Mucosa of stomach (tissue), 1 donor: ENCODE data around the gene OTOG.

Source experiments
- H3K27me3 ChIP-seq: one replicate; pipeline ENCODE4 v1.7.0; 2013; ENCODE audit warnings: mild to moderate bottlenecking, low read length; ENCODE audit not compliant: control insufficient read depth, insufficient read depth
- H3K36me3 ChIP-seq: one replicate; pipeline ENCODE4 v1.7.0; 2013; ENCODE audit warnings: low read length; ENCODE audit not compliant: control insufficient read depth, insufficient read depth
- H3K4me1 ChIP-seq: one replicate; pipeline ENCODE4 v1.7.0; 2013; ENCODE audit warnings: mild to moderate bottlenecking, low read length; ENCODE audit not compliant: control insufficient read depth, insufficient read depth
- H3K4me3 ChIP-seq: one replicate; pipeline ENCODE4 v1.7.0; 2013; ENCODE audit warnings: low read length
- H3K9ac ChIP-seq: one replicate; pipeline ENCODE4 v1.7.0; 2013; ENCODE audit warnings: mild to moderate bottlenecking, low read length, moderate library complexity
- H3K9me3 ChIP-seq: one replicate; pipeline ENCODE4 v1.7.0; 2013; ENCODE audit warnings: mild to moderate bottlenecking, low read length, moderate library complexity; ENCODE audit not compliant: control insufficient read depth
- donor health status: Pancreatic carcinoma.

The OTOG gene

GRCh38 chr11:17521106-17521900 lies 25.8 kb upstream of the OTOG start:
- Histone ChIP-seq H3K4me3 (no peak overlapping the region), H3K27me3 (no peaks in the 10 kb centered on the region), H3K9me3 (no peaks in the 10 kb centered on the region), H3K9ac (no peak overlapping the region), H3K4me1 (no peaks in the 10 kb centered on the region), H3K36me3 (peaks cover 22% of the 10 kb centered on the region)

- H3K27me3 ChIP-seq = no peaks in the 10 kb centered on the region
- no peaks in the 10 kb centered on the region for H3K9me3 ChIP-seq
- peaks cover 12% of the 10 kb centered on the region for H3K36me3 ChIP-seq
- no peak overlapping the region for H3K9ac ChIP-seq
- H3K4me1 ChIP-seq = no peaks in the 10 kb centered on the region
- H3K4me3 ChIP-seq = no peak overlapping the region
Measured at GRCh38 chr11:17522655-17523054, 24.4 kb upstream of the OTOG start.

DNA sequence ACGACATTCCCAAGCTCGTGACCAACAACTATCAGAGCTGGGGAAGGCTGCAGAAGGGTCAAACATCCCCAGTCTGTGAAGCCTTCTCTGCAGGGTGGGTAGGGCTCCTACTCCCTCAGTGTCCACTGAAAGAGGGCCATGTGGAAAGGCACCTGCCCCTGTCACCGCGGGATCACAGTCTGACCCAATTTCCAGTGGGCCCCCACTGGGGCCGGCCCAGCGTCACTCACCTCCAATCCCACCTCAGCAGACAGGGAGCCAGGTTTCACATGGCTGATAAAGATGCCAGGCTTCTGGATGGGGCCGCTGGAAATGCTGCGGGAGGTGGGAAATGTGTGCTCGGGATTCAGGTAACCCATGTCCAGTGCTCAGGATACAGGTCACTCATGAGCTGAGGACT lies 22.8 kb upstream of the OTOG start:
- Histone ChIP-seq H3K36me3 (peaks cover 9% of the 10 kb centered on the region), H3K9ac (no peak overlapping the region), H3K4me3 (no peak overlapping the region), H3K4me1 (no peaks in the 10 kb centered on the region), H3K9me3 (no peaks in the 10 kb centered on the region), H3K27me3 (no peaks in the 10 kb centered on the region)

DNA sequence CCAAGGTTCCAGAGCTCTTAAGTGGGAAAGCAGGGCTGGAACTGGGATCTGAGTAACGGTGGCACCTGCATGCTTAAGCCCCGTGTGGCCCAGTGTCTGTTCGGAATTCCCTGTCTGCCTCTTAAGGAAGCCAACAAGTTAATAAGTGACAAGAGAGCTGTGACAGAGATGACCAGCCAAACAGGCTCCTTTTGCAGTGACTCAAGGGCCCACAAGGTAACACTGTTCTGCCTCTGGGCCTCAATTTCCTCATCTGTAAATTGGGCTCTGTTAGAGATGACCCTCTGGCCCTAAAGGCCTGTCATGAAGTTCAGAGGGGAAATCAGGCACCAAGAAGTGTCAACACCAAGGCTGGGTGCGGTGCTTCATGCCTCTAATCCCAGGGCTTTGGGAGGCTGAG lies 21.5 kb upstream of the OTOG start:
- H3K36me3 ChIP-seq = peaks cover 16% of the 10 kb centered on the region
- no peaks in the 10 kb centered on the region for H3K9me3 ChIP-seq
- H3K9ac ChIP-seq = no peak overlapping the region
- no peaks in the 10 kb centered on the region for H3K4me1 ChIP-seq
- no peaks in the 10 kb centered on the region for H3K27me3 ChIP-seq
- H3K4me3 ChIP-seq = no peak overlapping the region

- no peaks in the 10 kb centered on the region for H3K27me3 ChIP-seq
- H3K4me3 ChIP-seq = no peak overlapping the region
- H3K36me3 ChIP-seq = peaks cover 16% of the 10 kb centered on the region
- peaks cover 1% of the 10 kb centered on the region for H3K4me1 ChIP-seq
- H3K9ac ChIP-seq = no peak overlapping the region
- no peaks in the 10 kb centered on the region for H3K9me3 ChIP-seq
Measured at GRCh38 chr11:17526326-17526725, 20.7 kb upstream of the OTOG start.

GRCh38 chr11:17526931-17527627 lies 20.0 kb upstream of the OTOG start:
- Histone ChIP-seq H3K4me1 (peaks cover 4% of the 10 kb centered on the region), H3K4me3 (no peak overlapping the region), H3K9me3 (no peaks in the 10 kb centered on the region), H3K36me3 (peaks cover 16% of the 10 kb centered on the region), H3K9ac (no peak overlapping the region), H3K27me3 (no peaks in the 10 kb centered on the region)

GRCh38 chr11:17527628-17527995 lies 19.4 kb upstream of the OTOG start:
- peaks cover 4% of the 10 kb centered on the region for H3K4me1 ChIP-seq
- no peak overlapping the region for H3K4me3 ChIP-seq
- H3K9ac ChIP-seq = no peak overlapping the region

GRCh38 chr11:17528181-17528691 lies 18.8 kb upstream of the OTOG start:
- no peak overlapping the region for H3K9ac ChIP-seq
- peaks cover 12% of the 10 kb centered on the region for H3K36me3 ChIP-seq

More at GRCh38 chr11:17527628-17527995, 19.4 kb upstream of the OTOG start:
- Histone ChIP-seq H3K36me3 (peaks cover 16% of the 10 kb centered on the region), H3K9me3 (no peaks in the 10 kb centered on the region), H3K27me3 (no peaks in the 10 kb centered on the region)

DNA sequence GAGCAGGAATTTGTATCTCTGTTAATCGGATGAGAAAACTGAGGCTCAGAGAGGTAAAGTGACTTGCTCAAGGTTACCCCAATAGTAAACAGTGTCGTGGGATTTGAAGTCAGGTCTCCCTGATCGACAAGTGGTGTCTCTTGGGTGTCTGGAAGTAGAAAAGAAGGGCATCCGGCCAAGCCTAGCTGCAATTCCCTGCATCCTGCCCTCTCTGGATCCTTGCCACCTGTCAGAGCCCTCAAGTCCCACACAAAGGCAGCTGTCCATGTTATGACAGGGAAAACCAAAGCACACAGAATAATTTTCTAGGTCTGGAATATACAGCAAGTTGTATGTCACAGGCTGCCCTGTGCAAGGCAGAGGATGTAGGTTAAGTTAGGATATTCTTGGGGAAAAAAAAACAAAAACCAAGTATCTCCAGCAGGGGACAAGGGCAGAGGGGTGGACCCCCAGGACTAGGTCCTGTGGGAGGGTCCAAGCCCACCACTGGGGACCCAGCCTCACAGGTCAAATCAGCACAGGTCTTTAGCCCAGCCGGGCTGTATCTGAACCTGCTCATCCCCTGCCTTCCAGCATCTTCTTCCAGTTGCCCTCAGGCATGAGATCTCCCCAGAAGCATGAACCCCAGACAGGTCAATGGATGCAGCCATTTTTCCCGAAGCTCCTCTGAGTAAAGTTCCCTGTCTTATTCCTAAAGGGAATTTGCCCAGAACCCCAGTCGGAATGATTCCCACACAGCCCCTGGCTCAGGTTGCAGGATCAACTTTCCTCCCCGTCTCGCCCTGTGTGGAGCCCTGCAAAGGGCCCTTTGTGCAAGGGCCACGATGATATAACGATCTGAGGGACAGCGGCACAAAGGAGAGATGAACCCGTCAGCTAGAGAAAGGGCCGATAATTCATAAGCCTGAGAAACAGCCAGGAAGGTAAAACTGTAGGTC lies 17.9 kb upstream of the OTOG start:
- Histone ChIP-seq H3K9ac (no peak overlapping the region), H3K36me3 (peaks cover 11% of the 10 kb centered on the region), H3K4me1 (peaks cover 4% of the 10 kb centered on the region), H3K9me3 (no peaks in the 10 kb centered on the region), H3K4me3 (no peak overlapping the region), H3K27me3 (no peaks in the 10 kb centered on the region)

More at GRCh38 chr11:17528181-17528691, 18.8 kb upstream of the OTOG start:
- Histone ChIP-seq H3K27me3 (no peaks in the 10 kb centered on the region), H3K9me3 (no peaks in the 10 kb centered on the region), H3K4me3 (no peak overlapping the region), H3K4me1 (peaks cover 4% of the 10 kb centered on the region)

DNA sequence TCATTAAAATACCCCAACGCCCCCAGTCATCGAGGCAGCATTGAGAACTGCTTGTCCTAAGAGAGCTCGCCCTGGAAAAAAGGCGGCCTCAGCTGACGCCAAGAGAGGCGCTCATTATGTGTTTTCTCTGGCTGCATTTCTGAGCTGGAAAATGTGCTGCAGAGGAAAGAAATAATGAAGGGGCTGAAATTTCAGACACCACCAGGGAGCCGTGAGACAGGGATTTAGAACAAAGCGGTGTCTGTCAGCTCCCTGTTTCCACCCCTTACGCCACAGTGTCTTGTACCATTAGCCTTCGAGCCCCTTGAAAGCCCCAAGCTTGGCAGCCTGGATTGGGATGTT lies 17.2 kb upstream of the OTOG start:
- Histone ChIP-seq H3K36me3 (peaks cover 11% of the 10 kb centered on the region), H3K27me3 (no peaks in the 10 kb centered on the region), H3K9me3 (no peaks in the 10 kb centered on the region), H3K4me1 (peaks cover 4% of the 10 kb centered on the region), H3K9ac (no peak overlapping the region), H3K4me3 (no peak overlapping the region)

GRCh38 chr11:17531071-17531600 lies 15.9 kb upstream of the OTOG start:
- no peaks in the 10 kb centered on the region for H3K9me3 ChIP-seq

More at GRCh38 chr11:17531071-17531600, 15.9 kb upstream of the OTOG start:
- H3K4me1 ChIP-seq = peaks cover 4% of the 10 kb centered on the region
- no peak overlapping the region for H3K9ac ChIP-seq
- H3K27me3 ChIP-seq = no peaks in the 10 kb centered on the region
- peaks cover 9% of the 10 kb centered on the region for H3K36me3 ChIP-seq
- H3K4me3 ChIP-seq = no peak overlapping the region
